MM.1S (cell line): ENCODE measurements around the gene PRKCB.

Experiments
- DNase-seq: peaks from one replicate; pipeline ENCODE4 v3.0.0-alpha.2; 2015
- H2AFZ ChIP-seq: fragments of 300-600 bp; sonication (generic); 2 replicates; pipeline ENCODE4 v1.6.0; 2016; ENCODE audit warnings: antibody characterized with exemption, low read length
- H3F3A ChIP-seq: fragments of 300-600 bp; sonication (generic); 2 replicates; pipeline ENCODE4 v1.6.1; 2016; ENCODE audit warnings: mild to moderate bottlenecking, antibody characterized with exemption, low read length, moderate library complexity, mixed read lengths; ENCODE audit not compliant: insufficient read depth
- H3K27ac ChIP-seq: fragments of 300-600 bp; sonication (generic); 2 replicates; pipeline ENCODE4 v1.5.1; 2016; ENCODE audit warnings: mild to moderate bottlenecking, low read length
- H3K27me3 ChIP-seq: fragments of 300-600 bp; sonication (generic); replicated peaks from 2 replicates; pipeline ENCODE4 v1.6.0; 2016; ENCODE audit warnings: low read length; ENCODE audit not compliant: insufficient read depth
- H3K36me3 ChIP-seq: fragments of 300-600 bp; sonication (generic); replicated peaks from 2 replicates; pipeline ENCODE4 v1.6.1; 2016; ENCODE audit warnings: mild to moderate bottlenecking, low read length, mixed read lengths; ENCODE audit not compliant: insufficient read depth
- H3K4me1 ChIP-seq: fragments of 300-600 bp; sonication (generic); 2 replicates; pipeline ENCODE4 v1.6.1; 2016; ENCODE audit warnings: low read length, mixed read lengths
- H3K4me2 ChIP-seq: fragments of 300-600 bp; sonication (generic); 2 replicates; pipeline ENCODE4 v1.6.0; 2016; ENCODE audit warnings: low read depth, low read length
- H3K4me3 ChIP-seq: fragments of 300-600 bp; sonication (generic); 2 replicates; pipeline ENCODE4 v1.5.1; 2016; ENCODE audit warnings: low read length, mixed read lengths
- H3K79me2 ChIP-seq: fragments of 300-600 bp; sonication (generic); 2 replicates; pipeline ENCODE4 v1.6.1; 2016; ENCODE audit warnings: mixed run types, low read length, mixed read lengths
- H3K9ac ChIP-seq: fragments of 300-600 bp; sonication (generic); 2 replicates; pipeline ENCODE4 v1.6.1; 2016; ENCODE audit warnings: low read length, mixed read lengths
- H3K9me2 ChIP-seq: fragments of 300-600 bp; sonication (generic); replicated peaks from 2 replicates; pipeline ENCODE4 v1.6.1; 2016; ENCODE audit warnings: mild to moderate bottlenecking, low read length, mixed read lengths; ENCODE audit not compliant: insufficient read depth
- H3K9me3 ChIP-seq: fragments of 300-600 bp; sonication (generic); replicated peaks from 2 replicates; pipeline ENCODE4 v1.6.1; 2016; ENCODE audit warnings: mild to moderate bottlenecking, low read length, mixed read lengths; ENCODE audit not compliant: insufficient read depth
- H4K20me1 ChIP-seq: fragments of 300-600 bp; sonication (generic); 2 replicates; pipeline ENCODE4 v1.6.1; 2016; ENCODE audit warnings: mild to moderate bottlenecking, low read length, moderate library complexity, mixed read lengths; ENCODE audit not compliant: insufficient read depth
- CTCF ChIP-seq: fragments of 300-600 bp; sonication (generic); IDR thresholded peaks from 2 replicates; pipeline ENCODE4 v1.5.1; 2016; ENCODE audit warnings: antibody characterized with exemption, low read length, mixed read lengths
- EZH2 ChIP-seq: fragments of 300-600 bp; sonication (generic); optimal IDR thresholded peaks from 2 replicates; pipeline ENCODE3; 2017; ENCODE audit warnings: low read depth, mild to moderate bottlenecking, antibody characterized with exemption, low read length, mixed read lengths
- EZH2phosphoT487 ChIP-seq: fragments of 300-600 bp; sonication (generic); IDR thresholded peaks from 2 replicates; pipeline ENCODE4 v1.6.1; 2018; ENCODE audit warnings: antibody characterized with exemption, low read length

Gene PRKCB

DNA sequence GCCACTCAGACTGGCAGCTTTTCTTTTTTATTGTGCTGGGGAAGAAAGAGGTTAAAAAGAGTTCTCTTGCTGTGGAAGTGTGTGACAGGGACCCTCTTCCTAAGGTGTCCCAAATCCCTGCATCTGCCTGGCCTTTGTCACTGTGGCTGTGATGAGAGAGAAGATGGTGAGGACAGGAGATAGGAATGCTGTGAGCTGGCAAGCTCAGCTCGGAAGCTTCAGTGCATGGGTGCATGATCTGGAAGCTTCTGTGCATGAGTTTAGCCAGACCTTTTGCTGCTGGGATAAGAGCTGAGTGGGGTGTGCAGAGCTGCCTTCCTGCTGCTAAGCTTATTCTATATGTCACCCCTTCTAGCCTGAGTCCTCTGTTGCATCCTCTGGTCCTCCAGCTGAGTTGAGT is 317.0 kb downstream of the PRKCB start:
- Histone ChIP-seq H3K9ac (no peak overlapping the region), H3K4me1 (no peaks in the 10 kb centered on the region), H3K9me2 (no peaks in the 10 kb centered on the region), H3K36me3 (no peaks in the 10 kb centered on the region), H3K27me3 (no peaks in the 10 kb centered on the region), H3K4me3 (no peak overlapping the region), H3K79me2 (no peaks in the 10 kb centered on the region), H3K27ac (no peak overlapping the region), H3K9me3 (no peaks in the 10 kb centered on the region), H4K20me1 (no peaks in the 10 kb centered on the region), H3K4me2 (no peak overlapping the region), H2AFZ (no peak overlapping the region), H3F3A (no peaks in the 10 kb centered on the region)
- DNase-seq, result no peak
- TF ChIP-seq CTCF (no peak), EZH2phosphoT487 (no peak), EZH2 (no peak)

- H3K27ac ChIP-seq, result no peak overlapping the region
- H3K36me3 ChIP-seq, result no peaks in the 10 kb centered on the region
- no peaks in the 10 kb centered on the region for H3K27me3 ChIP-seq
- TF ChIP-seq EZH2phosphoT487 (no peak), EZH2 (no peak), CTCF (no peak)
- H3F3A ChIP-seq, result no peaks in the 10 kb centered on the region
- no peaks in the 10 kb centered on the region for H3K9me2 ChIP-seq
- H3K4me2 ChIP-seq, result no peak overlapping the region
- H4K20me1 ChIP-seq, result no peaks in the 10 kb centered on the region
- H3K79me2 ChIP-seq, result no peaks in the 10 kb centered on the region
- H2AFZ ChIP-seq, result no peak overlapping the region
- no peak overlapping the region for H3K4me3 ChIP-seq
- H3K9me3 ChIP-seq, result no peaks in the 10 kb centered on the region
- H3K4me1 ChIP-seq, result no peaks in the 10 kb centered on the region
- no peak for DNase-seq
- H3K9ac ChIP-seq, result no peak overlapping the region
Measured at GRCh38 chr16:24156777-24157176, 321.0 kb downstream of the PRKCB start.

DNA sequence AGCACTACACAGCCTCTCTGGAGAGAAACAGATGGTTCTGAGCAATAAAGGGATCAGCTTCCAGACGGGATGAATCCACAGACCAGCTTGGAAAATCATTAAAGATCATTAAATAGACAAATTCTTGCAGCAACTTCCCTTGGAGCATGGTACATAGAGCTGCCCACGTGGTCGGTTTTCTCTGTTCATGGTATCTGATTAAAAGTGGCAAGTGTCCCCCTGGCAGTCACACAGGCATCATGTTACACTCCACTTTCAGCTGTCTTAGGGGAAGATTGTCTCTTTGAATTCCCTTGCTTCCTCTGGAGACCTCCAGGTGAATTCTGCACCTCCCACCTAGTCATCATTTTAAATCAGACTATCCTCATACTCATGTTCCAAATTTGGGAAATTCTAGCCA is 328.2 kb downstream of the PRKCB start:
- H3K4me2 ChIP-seq, result no peak overlapping the region
- TF ChIP-seq EZH2 (no peak), CTCF (no peak), EZH2phosphoT487 (no peak)
- DNase-seq, result no peak
- H3K9me2 ChIP-seq, result no peaks in the 10 kb centered on the region
- no peaks in the 10 kb centered on the region for H3F3A ChIP-seq
- H3K9me3 ChIP-seq, result no peaks in the 10 kb centered on the region
- H3K9ac ChIP-seq, result no peak overlapping the region
- H3K79me2 ChIP-seq, result no peaks in the 10 kb centered on the region
- no peaks in the 10 kb centered on the region for H3K4me1 ChIP-seq
- no peak overlapping the region for H3K27ac ChIP-seq
- no peak overlapping the region for H2AFZ ChIP-seq
- no peaks in the 10 kb centered on the region for H3K36me3 ChIP-seq
- no peaks in the 10 kb centered on the region for H3K27me3 ChIP-seq
- no peak overlapping the region for H3K4me3 ChIP-seq
- H4K20me1 ChIP-seq, result no peaks in the 10 kb centered on the region
